ENCODE measurements around the gene TANGO2.

The TANGO2 gene

GRCh38 chr22:20020533-20021195, at the start of gene TANGO2:
TANGO2 (plus strand) TSS chr22:20021110; CDS start chr22:20036799, 15,689 bp downstream.
- H3K27ac Mint-ChIP-seq = peak within 1 kb of the TSS; percentile 91
- peak within 1 kb of the TSS; percentile 89 for H3K4me3 Mint-ChIP-seq
- intact Hi-C loops (cut with micrococcal nuclease) = no loop called here
- H3K4me1 Mint-ChIP-seq (ENCODE audit: low read depth) = peaks cover 59% of the 10 kb centered on the region
- H3K36me3 Mint-ChIP-seq (ENCODE audit: low read depth) = peaks cover 50% of the 10 kb centered on the region
- peaks cover 25% of the 10 kb centered on the region for H3K27me3 Mint-ChIP-seq
- no peaks in the 10 kb centered on the region for H3K9me3 Mint-ChIP-seq

GRCh38 chr22:19971276-19972124, 49.4 kb upstream of the TANGO2 start:
- Mint-ChIP-seq H3K27ac (no peak overlapping the region), H3K36me3 (ENCODE audit: low read depth) (peaks cover 59% of the 10 kb centered on the region), H3K27me3 (peaks cover 17% of the 10 kb centered on the region), H3K9me3 (no peaks in the 10 kb centered on the region), H3K4me1 (ENCODE audit: low read depth) (peaks cover 19% of the 10 kb centered on the region), H3K4me3 (no peak overlapping the region)
- intact Hi-C loops (cut with micrococcal nuclease) = no loop called here

GRCh38 chr22:19972251-19972650, 48.7 kb upstream of the TANGO2 start:
- Mint-ChIP-seq H3K4me1 (ENCODE audit: low read depth) (peaks cover 19% of the 10 kb centered on the region), H3K4me3 (no peak overlapping the region), H3K27me3 (peaks cover 17% of the 10 kb centered on the region), H3K27ac (no peak overlapping the region), H3K9me3 (no peaks in the 10 kb centered on the region), H3K36me3 (ENCODE audit: low read depth) (peaks cover 52% of the 10 kb centered on the region)
- intact Hi-C loops (cut with micrococcal nuclease) = no loop called here

- Mint-ChIP-seq H3K4me3 (no peak overlapping the region), H3K27me3 (peaks cover 17% of the 10 kb centered on the region), H3K4me1 (ENCODE audit: low read depth) (peaks cover 19% of the 10 kb centered on the region), H3K36me3 (ENCODE audit: low read depth) (peaks cover 45% of the 10 kb centered on the region), H3K27ac (no peak overlapping the region), H3K9me3 (no peaks in the 10 kb centered on the region)
- intact Hi-C loops (cut with micrococcal nuclease) = no loop called here
These were observed 48.0 kb upstream of the TANGO2 start for GRCh38 chr22:19972652-19973550.

GRCh38 chr22:19973551-19974267, 47.2 kb upstream of the TANGO2 start:
- no peak overlapping the region for H3K4me3 Mint-ChIP-seq
- intact Hi-C loops (cut with micrococcal nuclease) = no loop called here
- H3K9me3 Mint-ChIP-seq = no peaks in the 10 kb centered on the region
- peaks cover 19% of the 10 kb centered on the region for H3K4me1 Mint-ChIP-seq (ENCODE audit: low read depth)
- H3K27ac Mint-ChIP-seq = no peak overlapping the region
- peaks cover 17% of the 10 kb centered on the region for H3K27me3 Mint-ChIP-seq
- peaks cover 38% of the 10 kb centered on the region for H3K36me3 Mint-ChIP-seq (ENCODE audit: low read depth)

GRCh38 chr22:19974268-19974861, 46.5 kb upstream of the TANGO2 start:
- Mint-ChIP-seq H3K4me3 (no peak overlapping the region), H3K27ac (no peak overlapping the region), H3K27me3 (peaks cover 17% of the 10 kb centered on the region), H3K4me1 (ENCODE audit: low read depth) (peaks cover 19% of the 10 kb centered on the region), H3K9me3 (no peaks in the 10 kb centered on the region), H3K36me3 (ENCODE audit: low read depth) (peaks cover 38% of the 10 kb centered on the region)
- intact Hi-C loops (cut with micrococcal nuclease) = no loop called here

- no peaks in the 10 kb centered on the region for H3K9me3 Mint-ChIP-seq
- H3K4me1 Mint-ChIP-seq (ENCODE audit: low read depth) = peaks cover 19% of the 10 kb centered on the region
- intact Hi-C loops (cut with micrococcal nuclease) = no loop called here
- H3K27me3 Mint-ChIP-seq = peaks cover 17% of the 10 kb centered on the region
- no peak overlapping the region for H3K27ac Mint-ChIP-seq
- H3K36me3 Mint-ChIP-seq (ENCODE audit: low read depth) = peaks cover 34% of the 10 kb centered on the region
- H3K4me3 Mint-ChIP-seq = no peak overlapping the region
These were observed 45.8 kb upstream of the TANGO2 start for GRCh38 chr22:19974935-19975706.

- H3K9me3 Mint-ChIP-seq = no peaks in the 10 kb centered on the region
- peaks cover 17% of the 10 kb centered on the region for H3K27me3 Mint-ChIP-seq
- H3K27ac Mint-ChIP-seq = no peak overlapping the region
- H3K36me3 Mint-ChIP-seq (ENCODE audit: low read depth) = peaks cover 32% of the 10 kb centered on the region
- intact Hi-C loops (cut with micrococcal nuclease) = no loop called here
- no peak overlapping the region for H3K4me3 Mint-ChIP-seq
- H3K4me1 Mint-ChIP-seq (ENCODE audit: low read depth) = peaks cover 17% of the 10 kb centered on the region
These were observed 45.2 kb upstream of the TANGO2 start for GRCh38 chr22:19975707-19976035.

- H3K9me3 Mint-ChIP-seq = no peaks in the 10 kb centered on the region
- no peak overlapping the region for H3K4me3 Mint-ChIP-seq
- H3K27ac Mint-ChIP-seq = no peak overlapping the region
- H3K27me3 Mint-ChIP-seq = peaks cover 17% of the 10 kb centered on the region
- intact Hi-C loops (cut with micrococcal nuclease) = no loop called here
- H3K4me1 Mint-ChIP-seq (ENCODE audit: low read depth) = peaks cover 13% of the 10 kb centered on the region
- H3K36me3 Mint-ChIP-seq (ENCODE audit: low read depth) = peaks cover 34% of the 10 kb centered on the region
These were observed 44.2 kb upstream of the TANGO2 start for GRCh38 chr22:19976671-19977070.

- H3K27me3 Mint-ChIP-seq = peaks cover 17% of the 10 kb centered on the region
- H3K4me1 Mint-ChIP-seq (ENCODE audit: low read depth) = peaks cover 13% of the 10 kb centered on the region
- H3K36me3 Mint-ChIP-seq (ENCODE audit: low read depth) = peaks cover 32% of the 10 kb centered on the region
- H3K27ac Mint-ChIP-seq = no peak overlapping the region
- no peaks in the 10 kb centered on the region for H3K9me3 Mint-ChIP-seq
- no peak overlapping the region for H3K4me3 Mint-ChIP-seq
- intact Hi-C loops (cut with micrococcal nuclease) = no loop called here
These were observed 43.3 kb upstream of the TANGO2 start for GRCh38 chr22:19977296-19978243.

GRCh38 chr22:19978748-19979147, 42.2 kb upstream of the TANGO2 start:
- peaks cover 13% of the 10 kb centered on the region for H3K4me1 Mint-ChIP-seq (ENCODE audit: low read depth)
- H3K4me3 Mint-ChIP-seq = no peak overlapping the region
- no peak overlapping the region for H3K27ac Mint-ChIP-seq
- peaks cover 23% of the 10 kb centered on the region for H3K36me3 Mint-ChIP-seq (ENCODE audit: low read depth)
- H3K9me3 Mint-ChIP-seq = no peaks in the 10 kb centered on the region
- H3K27me3 Mint-ChIP-seq = peaks cover 15% of the 10 kb centered on the region
- intact Hi-C loops (cut with micrococcal nuclease) = no loop called here
